Measurements from ENCODE around the gene PAK6.

DNA sequence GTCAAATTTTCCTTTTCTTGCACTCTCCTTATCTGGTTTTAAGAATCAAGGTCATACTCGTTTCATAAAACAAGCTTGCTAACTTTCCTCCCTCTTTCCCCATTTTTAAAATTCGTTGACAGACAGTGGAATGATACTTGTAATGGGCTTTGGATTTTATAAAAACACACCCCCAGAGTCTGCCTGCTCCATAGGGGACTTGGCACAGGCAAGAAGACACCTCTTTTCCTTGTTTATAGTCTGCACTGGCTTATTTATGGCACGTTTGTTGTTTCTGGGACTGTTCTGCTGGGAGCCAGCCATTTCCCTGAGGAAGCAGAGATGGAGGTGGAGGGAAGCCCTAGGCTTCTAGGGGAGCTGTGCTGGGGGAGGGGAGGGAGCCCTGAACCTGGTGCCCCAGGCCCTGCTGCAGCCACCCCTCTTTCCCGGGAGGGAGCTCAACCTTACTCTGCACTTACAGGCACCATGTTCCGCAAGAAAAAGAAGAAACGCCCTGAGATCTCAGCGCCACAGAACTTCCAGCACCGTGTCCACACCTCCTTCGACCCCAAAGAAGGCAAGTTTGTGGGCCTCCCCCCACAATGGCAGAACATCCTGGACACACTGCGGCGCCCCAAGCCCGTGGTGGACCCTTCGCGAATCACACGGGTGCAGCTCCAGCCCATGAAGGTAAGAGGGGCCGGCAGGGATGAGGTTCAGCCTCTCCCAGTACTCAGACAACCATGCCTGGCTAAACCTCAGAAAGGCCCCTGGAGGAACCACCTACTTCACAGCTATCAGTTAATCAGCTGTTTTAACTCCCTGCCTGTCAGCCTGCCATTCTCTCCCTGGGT, 25.7 kb downstream of the PAK6 start:
- TF ChIP-seq, protein P1, sequence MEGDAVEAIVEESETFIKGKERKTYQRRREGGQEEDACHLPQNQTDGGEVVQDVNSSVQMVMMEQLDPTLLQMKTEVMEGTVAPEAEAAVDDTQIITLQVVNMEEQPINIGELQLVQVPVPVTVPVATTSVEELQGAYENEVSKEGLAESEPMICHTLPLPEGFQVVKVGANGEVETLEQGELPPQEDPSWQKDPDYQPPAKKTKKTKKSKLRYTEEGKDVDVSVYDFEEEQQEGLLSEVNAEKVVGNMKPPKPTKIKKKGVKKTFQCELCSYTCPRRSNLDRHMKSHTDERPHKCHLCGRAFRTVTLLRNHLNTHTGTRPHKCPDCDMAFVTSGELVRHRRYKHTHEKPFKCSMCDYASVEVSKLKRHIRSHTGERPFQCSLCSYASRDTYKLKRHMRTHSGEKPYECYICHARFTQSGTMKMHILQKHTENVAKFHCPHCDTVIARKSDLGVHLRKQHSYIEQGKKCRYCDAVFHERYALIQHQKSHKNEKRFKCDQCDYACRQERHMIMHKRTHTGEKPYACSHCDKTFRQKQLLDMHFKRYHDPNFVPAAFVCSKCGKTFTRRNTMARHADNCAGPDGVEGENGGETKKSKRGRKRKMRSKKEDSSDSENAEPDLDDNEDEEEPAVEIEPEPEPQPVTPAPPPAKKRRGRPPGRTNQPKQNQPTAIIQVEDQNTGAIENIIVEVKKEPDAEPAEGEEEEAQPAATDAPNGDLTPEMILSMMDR (IDR thresholded peaks at IDR 0.05; ENCODE audit: poor library complexity): no peak
- TF ChIP-seq EZH2phosphoT487 (IDR thresholded peaks at IDR 0.05; ENCODE audit: low read depth, severe bottlenecking, unreplicated experiment) (no peak), EZH2 (IDR thresholded peaks at IDR 0.05; ENCODE audit: borderline replicate concordance) (no peak)

Data from hepatocyte (in vitro differentiated cells).